Activated naive CD4-positive, alpha-beta T cell treated with anti-CD3 and anti-CD28 coated beads, Interleukin-2, amount 50 U/mL, for 72 hours (primary cell): ENCODE data around the gene M1AP. TPM values are rescaled to one million over a fixed set of nuclear protein-coding genes. Genes with fewer than 3 reads are reported as not detected.
A peak's percentile ranks its signal among the peaks of the same experiment; 100 is the strongest.
"Not testable (repeated sequence)": the region's sequence is repeated elsewhere in the genome, so short reads cannot be mapped to it uniquely, and the experiment has no call there.

Experiments used
- ATAC-seq, 2 donors: fragments of 150-1000 bp; cut with Tn5 transposase; 2 replicates each; pipeline ENCODE4 v1.10.0; 2021; ENCODE audit warnings: mild to moderate bottlenecking in 2 of 2, moderate library complexity in 2 of 2
- DNase-seq, 2 donors: peaks; one replicate each; pipeline ENCODE4 v3.0.0; 2021 to 2022; ENCODE audit warnings: low spot score in 2 of 2
- H3K27ac Mint-ChIP-seq, 2 donors: one replicate each; pipeline ENCODE4 v1.8.0; 2022; ENCODE audit warnings: mild to moderate bottlenecking in 2 of 2, mixed read lengths in 2 of 2
- H3K36me3 Mint-ChIP-seq, 2 donors: one replicate each; pipeline ENCODE4 v1.8.0; 2022; ENCODE audit warnings: mixed read lengths in 2 of 2
- H3K9me3 Mint-ChIP-seq, 2 donors: one replicate each; pipeline ENCODE4 v1.8.0; 2022; ENCODE audit warnings: mixed read lengths in 2 of 2
- total RNA-seq, 2 donors: library from RNA; stranded (reverse); gene quantifications; one replicate each; pipeline ENCODE4 v1.2.3, GENCODE V29; 2022

The M1AP gene
- total RNA-seq, 2 donors from 2014 or later, result not detected

DNA sequence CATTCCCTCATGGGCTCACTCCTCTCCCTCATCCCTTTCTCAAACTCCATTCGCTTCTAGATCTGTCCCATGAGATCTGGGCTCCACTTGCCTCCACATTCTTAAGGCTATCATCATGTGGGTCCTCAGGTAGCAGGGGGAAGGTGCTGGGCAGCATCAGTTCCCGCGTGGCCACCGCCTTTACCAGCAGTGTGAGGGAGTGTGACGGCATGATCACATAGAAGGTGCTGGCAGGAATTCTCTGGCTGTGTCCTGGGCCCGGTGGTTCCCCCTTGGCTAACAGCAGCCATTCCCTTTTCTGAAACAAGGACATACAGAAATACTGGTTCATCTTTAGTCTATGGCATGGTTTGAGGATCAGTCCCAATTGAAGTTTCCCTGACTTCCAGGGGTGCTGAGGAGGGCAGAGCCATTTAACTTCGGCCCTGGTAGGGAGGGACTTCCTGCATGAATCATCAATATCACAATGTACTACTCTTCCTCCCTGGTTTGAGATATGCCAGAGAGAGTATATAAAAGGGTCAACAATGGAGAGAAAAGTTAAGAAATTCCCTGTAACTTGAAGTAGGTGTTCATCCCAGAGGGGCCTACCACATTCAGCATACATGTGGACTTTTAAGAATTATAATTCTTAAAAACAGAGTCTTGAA lies 85.9 kb downstream of the M1AP start:
- DNase-seq (no peak), ATAC-seq (no peak)
- no peaks in the 10 kb centered on the region for H3K36me3 Mint-ChIP-seq
- no peak overlapping the region for H3K27ac Mint-ChIP-seq
- H3K9me3 Mint-ChIP-seq, result no peaks in the 10 kb centered on the region

DNA sequence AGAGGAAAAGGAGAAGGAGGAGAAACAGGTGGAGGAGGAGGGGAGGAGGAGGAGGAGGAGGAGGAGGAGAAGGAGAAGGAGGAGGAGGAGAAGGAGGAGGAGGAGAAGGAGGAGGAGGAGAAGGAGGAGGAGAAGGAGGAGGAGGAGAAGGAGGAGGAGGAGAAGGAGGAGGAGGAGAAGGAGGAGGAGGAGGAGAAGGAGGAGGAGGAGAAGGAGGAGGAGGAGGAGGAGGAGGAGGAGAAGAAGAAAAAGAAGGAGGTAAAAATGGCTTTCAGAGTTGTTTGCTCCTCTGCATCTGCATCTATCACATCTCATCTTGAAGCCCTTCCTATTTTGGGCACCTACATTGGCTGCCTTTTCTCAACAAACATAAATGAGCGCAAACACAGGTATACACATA lies 87.1 kb downstream of the M1AP start:
- not testable (repeated sequence) for ATAC-seq, DNase-seq, H3K36me3 Mint-ChIP-seq

DNA sequence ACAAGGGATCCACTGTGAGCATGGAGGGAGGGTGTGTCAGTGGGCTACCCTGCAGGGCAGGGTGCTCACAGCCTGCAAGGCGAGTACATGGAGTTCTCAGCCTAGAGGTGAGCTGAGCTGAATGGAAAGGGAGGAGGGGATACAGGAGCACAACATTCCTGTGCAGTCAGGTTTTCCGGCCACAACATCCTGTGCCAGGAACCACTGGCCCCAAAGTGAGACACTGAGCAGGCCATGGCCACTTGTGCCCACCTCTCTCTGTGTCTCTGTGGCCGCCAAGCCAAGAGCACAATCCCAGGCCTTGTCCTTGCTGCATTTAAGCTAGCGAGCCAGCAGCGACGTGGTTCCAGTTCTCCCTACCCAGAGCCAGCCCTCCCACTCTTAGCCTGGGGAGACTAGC lies 87.5 kb downstream of the M1AP start:
- no peak for DNase-seq
- peak in 1 of 2 donors; percentile 29 for ATAC-seq
- H3K36me3 Mint-ChIP-seq, result no peaks in the 10 kb centered on the region
- H3K27ac Mint-ChIP-seq, result no peak overlapping the region
- H3K9me3 Mint-ChIP-seq, result no peaks in the 10 kb centered on the region

More for the DNA sequence above, 87.1 kb downstream of the M1AP start:
- H3K9me3 Mint-ChIP-seq, H3K27ac Mint-ChIP-seq: not testable (repeated sequence)

DNA sequence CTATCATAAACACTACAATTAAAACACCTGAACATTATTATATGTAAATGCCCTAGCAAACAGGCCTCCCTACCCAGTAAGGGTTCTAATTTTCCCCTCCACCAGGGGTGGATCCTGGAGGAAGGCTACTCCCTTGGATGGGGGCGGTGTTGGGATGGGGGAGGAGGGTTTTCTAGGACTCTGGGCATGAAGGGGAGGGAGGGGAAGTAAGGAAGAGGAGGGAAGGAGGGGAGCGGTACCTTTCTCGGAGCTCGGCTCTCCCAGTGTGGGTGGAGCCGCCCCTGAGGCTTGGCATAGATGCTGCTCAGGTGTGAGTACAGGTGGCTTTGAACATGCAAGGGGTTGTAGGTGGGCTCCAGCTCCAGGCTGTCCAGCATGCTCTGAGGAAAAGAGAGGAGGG lies 88.2 kb downstream of the M1AP start:
- H3K36me3 Mint-ChIP-seq, result no peaks in the 10 kb centered on the region
- no peak for DNase-seq
- peak overlapping the region in 1 of 2 donors; percentile 19 for H3K27ac Mint-ChIP-seq
- no peak for ATAC-seq
- no peaks in the 10 kb centered on the region for H3K9me3 Mint-ChIP-seq

GRCh38 chr2:74558284-74559230 lies 89.6 kb downstream of the M1AP start:
- no peak for ATAC-seq
- no peaks in the 10 kb centered on the region for H3K9me3 Mint-ChIP-seq
- H3K36me3 Mint-ChIP-seq, result no peaks in the 10 kb centered on the region
- DNase-seq, result no peak
- no peak overlapping the region for H3K27ac Mint-ChIP-seq

GRCh38 chr2:74556831-74557370 lies 91.2 kb downstream of the M1AP start:
- DNase-seq, result no peak
- H3K27ac Mint-ChIP-seq, result no peak overlapping the region
- no peaks in the 10 kb centered on the region for H3K36me3 Mint-ChIP-seq
- H3K9me3 Mint-ChIP-seq, result no peaks in the 10 kb centered on the region
- ATAC-seq, result no peak

DNA sequence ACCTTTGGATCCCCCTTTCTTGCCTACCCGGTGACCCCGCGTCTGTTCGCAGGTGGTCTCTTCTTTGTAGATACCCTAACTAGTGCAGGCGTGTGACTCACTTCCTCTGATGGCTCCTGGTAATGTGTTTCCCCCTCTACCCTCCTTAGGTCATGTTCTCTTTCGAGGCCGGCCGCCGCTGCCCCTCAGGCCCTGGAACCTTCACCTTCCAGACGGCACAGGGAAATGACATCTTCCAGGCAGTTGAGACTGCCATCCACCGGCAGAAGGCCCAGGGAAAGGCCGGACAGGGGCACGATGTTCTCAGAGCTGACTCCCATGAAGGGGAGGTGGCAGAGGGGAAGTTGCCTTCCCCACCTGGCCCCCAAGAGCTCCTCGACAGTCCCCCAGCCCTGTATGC lies 92.0 kb downstream of the M1AP start:
- DNase-seq, result no peak
- Mint-ChIP-seq H3K9me3 (no peaks in the 10 kb centered on the region), H3K36me3 (no peaks in the 10 kb centered on the region), H3K27ac (no peak overlapping the region)
- no peak for ATAC-seq

GRCh38 chr2:74555610-74556103 lies 92.5 kb downstream of the M1AP start:
- H3K27ac Mint-ChIP-seq, result peak overlapping the region in 1 of 2 donors; percentile 83
- DNase-seq, result no peak
- no peaks in the 10 kb centered on the region for H3K9me3 Mint-ChIP-seq
- no peak for ATAC-seq
- no peaks in the 10 kb centered on the region for H3K36me3 Mint-ChIP-seq

DNA sequence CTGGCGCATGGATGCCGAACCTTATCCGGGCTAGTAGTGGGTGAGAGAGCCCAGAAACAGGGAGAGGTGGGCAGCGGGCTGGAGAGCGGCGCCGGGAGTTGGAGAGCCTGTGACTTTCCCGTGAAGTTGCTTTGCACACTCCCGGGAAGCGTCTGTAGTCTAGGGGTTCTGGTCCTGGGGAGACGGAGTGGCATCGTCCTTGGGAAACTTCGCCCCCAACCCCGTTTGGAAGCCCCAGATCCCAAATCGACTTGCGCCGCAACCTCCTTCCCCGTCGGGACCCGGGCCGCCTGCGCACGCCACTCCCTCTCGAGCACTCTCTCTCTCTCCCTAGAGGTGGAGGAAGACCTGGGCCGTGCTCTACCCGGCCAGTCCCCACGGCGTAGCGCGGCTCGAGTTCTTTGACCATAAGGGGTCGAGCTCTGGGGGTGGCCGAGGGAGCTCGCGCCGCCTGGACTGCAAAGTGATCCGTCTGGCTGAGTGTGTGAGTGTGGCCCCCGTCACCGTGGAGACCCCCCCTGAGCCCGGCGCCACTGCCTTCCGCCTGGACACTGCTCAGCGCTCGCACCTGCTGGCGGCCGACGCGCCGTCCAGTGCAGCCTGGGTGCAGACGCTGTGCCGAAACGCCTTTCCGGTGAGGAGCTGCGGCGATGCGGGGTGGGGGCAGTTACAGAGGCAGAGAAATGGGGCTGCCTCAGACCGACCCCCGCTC lies 93.2 kb downstream of the M1AP start:
- H3K9me3 Mint-ChIP-seq, result no peaks in the 10 kb centered on the region
- H3K36me3 Mint-ChIP-seq, result no peaks in the 10 kb centered on the region
- H3K27ac Mint-ChIP-seq, result peak overlapping the region; percentile 63 to 83

DNA sequence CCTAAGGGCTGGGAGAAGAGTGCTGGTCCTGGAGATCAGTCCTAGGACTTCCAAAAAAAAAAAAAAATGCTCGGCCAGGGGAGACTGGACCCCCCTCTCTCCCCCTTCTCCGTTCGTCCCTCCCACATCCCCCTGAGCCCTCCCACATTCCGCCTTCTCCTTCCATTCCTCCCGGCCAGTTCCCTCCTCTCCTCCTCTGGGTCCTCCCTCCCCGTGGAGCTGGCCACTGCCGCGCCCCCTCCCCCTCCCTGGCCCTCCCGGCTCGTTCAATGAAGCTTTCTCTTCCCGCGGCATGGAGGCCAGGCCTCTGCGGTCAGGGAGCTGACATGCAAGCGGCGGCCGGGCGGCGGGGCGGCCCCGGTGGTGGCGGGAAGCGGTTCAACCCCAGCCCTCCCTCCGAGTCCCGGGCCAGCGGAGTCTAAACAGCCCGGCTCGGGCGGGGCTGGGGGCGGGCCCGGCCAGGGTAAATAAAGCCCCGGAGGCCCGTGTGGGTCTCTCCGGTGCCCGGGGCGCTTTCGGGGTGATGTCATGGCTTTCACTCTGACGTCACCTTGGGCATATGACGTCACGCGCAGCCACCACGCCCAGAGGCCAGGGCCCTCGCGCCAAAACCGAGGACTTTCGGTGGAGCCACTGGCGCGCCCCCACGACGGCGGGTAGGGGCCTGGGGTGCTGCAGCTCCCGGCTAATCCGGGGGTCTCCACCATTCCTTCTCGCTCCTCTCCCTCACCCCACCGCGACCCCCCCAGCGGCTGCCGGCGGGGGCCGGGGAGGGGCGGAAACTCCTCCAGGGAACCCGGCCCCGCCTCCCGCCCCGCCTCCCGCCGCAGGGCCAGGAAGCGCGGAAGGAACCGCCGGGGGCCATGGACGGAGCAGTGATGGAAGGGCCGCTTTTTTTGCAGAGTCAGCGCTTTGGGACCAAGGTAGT lies 94.0 kb downstream of the M1AP start, which contains the start of the genes DOK1 and LOXL3:
Gene DOK1 (plus strand): TSS at position 829 of the 928 bp plus-strand sequence. CDS start 35 bp downstream, at position 864.
Gene LOXL3 (minus strand): TSS at position 51 of the 928 bp plus-strand sequence. CDS start 1,308 bp downstream, outside the sequence.
- peak; percentile 77 to 87 for ATAC-seq
- Mint-ChIP-seq H3K36me3 (peaks cover 0 to 6% of the 10 kb centered on the region in 2 donors), H3K9me3 (no peaks in the 10 kb centered on the region), H3K27ac (peak within 1 kb of the TSS; percentile 79 to 83)
- peak; percentile 83 to 89 for DNase-seq

More for the DNA sequence above, 93.2 kb downstream of the M1AP start:
- DNase-seq (peak in 1 of 2 donors; percentile 53), ATAC-seq (peak; percentile 51 to 63)

DNA sequence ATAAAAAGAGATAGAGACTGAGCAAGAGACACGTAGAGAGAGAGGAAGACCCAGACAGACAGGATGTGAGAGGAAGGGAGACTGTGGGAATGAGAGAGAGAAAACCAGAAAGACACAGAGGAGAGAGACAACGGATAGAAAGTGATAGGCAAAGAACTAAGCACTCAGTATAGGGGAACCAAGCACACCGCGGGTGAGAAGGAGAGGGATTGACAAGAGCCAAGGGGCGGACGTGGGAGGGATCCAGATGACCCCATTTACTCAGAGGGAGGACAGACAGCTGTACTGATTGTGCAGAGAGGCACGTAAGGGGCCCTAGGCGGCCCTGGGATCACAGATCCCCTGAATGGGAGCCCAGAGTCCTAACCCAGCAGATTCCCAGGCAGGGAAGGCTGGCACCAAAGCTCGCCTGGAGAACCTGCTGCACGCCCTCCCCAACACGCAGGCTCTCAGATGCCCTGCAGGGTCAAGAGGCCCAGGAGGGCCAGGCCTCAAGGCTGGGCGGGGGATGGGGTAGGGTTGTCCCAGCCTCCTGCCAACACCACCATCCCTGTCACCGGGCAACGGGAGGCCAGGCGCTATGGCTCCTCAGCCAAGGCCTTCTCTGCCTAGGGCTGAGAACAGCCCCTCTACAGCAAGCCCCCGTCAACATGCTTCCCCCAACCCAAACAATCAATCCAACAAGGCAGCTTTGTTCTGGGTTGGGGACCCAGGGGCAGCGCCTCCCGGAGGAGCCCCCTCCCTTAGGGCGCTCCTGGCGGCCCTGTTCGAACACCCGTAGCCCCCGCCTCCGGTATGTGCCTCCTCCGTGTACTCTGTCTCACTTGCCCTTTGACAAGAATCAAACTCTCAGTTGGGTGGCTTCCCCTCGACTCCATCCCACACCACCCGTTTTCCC lies 95.0 kb downstream of the M1AP start:
- peaks cover 0 to 9% of the 10 kb centered on the region in 2 donors for H3K36me3 Mint-ChIP-seq
- no peaks in the 10 kb centered on the region for H3K9me3 Mint-ChIP-seq
- peak overlapping the region; percentile 3 to 79 for H3K27ac Mint-ChIP-seq
- no peak for ATAC-seq
- DNase-seq, result no peak

GRCh38 chr2:74551942-74552913 lies 95.9 kb downstream of the M1AP start:
- Mint-ChIP-seq H3K9me3 (no peaks in the 10 kb centered on the region), H3K27ac (peak overlapping the region in 1 of 2 donors; percentile 3), H3K36me3 (peaks cover 0 to 12% of the 10 kb centered on the region in 2 donors)
- no peak for DNase-seq
- ATAC-seq, result no peak

DNA sequence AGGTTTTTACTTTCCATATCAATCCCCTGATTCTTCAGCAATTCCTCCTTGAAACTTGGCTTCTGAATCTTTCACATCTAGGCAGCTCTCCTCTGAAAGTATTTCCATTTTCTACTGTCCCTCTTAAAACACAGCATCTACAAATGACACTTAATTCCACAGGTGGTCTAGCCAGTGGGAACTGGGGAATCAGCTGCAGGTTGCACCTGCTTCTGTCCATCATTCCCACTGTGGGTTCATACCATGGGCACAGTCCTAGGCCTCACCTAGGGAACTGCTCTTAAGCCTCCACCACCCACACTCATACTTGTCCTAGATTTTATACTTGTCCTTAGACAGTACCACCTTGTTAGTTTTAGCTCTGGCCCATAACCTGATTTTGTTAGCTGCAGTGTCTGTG lies 96.6 kb downstream of the M1AP start:
- Mint-ChIP-seq H3K9me3 (no peaks in the 10 kb centered on the region), H3K27ac (no peak overlapping the region), H3K36me3 (peaks cover 0 to 12% of the 10 kb centered on the region in 2 donors)
- DNase-seq (no peak), ATAC-seq (no peak)
